ENCODE measurements around the gene MTO1. TPM values are rescaled to one million over a fixed set of nuclear protein-coding genes. Genes with fewer than 3 reads are reported as not detected.
A peak's percentile ranks its signal among the peaks of the same experiment; 100 is the strongest.
"Not testable (repeated sequence)": the region's sequence is repeated elsewhere in the genome, so short reads cannot be mapped to it uniquely, and the experiment has no call there.

MTO1 gene
- total RNA-seq, 1 experiment from 2014 or later: 44.7 TPM

DNA sequence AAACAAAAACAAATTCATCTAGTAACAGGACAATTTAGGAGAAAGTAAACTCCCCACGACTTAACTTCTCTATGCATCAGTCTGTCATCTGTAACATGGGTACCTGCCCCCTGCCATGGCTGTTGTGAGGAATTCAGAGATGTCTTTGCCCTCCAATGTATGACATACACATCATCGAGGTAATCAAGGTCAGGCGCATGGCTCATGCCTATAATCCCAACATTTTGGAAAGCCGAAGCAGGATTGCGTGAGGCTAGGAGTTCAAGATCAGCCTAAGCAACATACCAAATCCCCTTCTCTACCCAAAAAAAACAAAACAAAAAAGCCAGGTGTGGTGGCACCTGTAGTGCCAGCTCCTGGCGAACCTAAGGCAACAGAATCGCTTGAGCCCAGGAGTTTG, 50.3 kb downstream of the MTO1 start:
- H3K9me3 ChIP-seq (replicated peaks): 0 out of 2 replicates have a peak, but pooled peaks cover 3% of the 10 kb centered on the region
- no peak overlapping the region for H3K27ac ChIP-seq
- no peak overlapping the region for H3K4me3 ChIP-seq
- DNase-seq (ENCODE audit: low read depth in 1 of 2, low spot score in 2 of 2): peak in 1 of 2 experiments; percentile 32
- H3K4me1 ChIP-seq (replicated peaks): peaks cover 10% of the 10 kb centered on the region
- peaks cover 41% of the 10 kb centered on the region for H3K36me3 ChIP-seq
- H3K27me3 ChIP-seq (replicated peaks): peaks cover 14% of the 10 kb centered on the region

DNA sequence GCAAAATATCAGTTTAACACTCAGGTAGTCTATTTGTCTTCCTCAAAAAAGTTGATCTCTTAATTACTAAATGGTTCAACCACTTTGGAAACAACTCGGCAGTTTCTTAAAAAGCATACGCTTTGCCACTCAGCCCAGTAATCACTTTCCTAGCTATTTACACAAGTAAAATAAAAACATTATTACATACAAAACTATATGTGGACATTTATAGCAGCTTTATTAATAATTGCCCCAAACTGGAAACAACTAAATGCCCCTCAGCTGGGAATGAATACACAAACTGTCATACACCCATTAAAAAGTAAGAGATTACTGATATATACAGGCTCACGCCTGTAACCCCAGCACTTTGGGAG, 51.9 kb downstream of the MTO1 start:
- peak overlapping the region; percentile 5 for H3K27ac ChIP-seq
- H3K4me3 ChIP-seq: no peak overlapping the region
- DNase-seq (ENCODE audit: low read depth in 1 of 2, low spot score in 2 of 2): peak in 1 of 2 experiments; percentile 59
- H3K4me1 ChIP-seq (replicated peaks): peaks cover 15% of the 10 kb centered on the region
- H3K36me3 ChIP-seq: peaks cover 58% of the 10 kb centered on the region
- H3K27me3 ChIP-seq (replicated peaks): peaks cover 14% of the 10 kb centered on the region
- H3K9me3 ChIP-seq (replicated peaks): 0 out of 2 replicates have a peak, but pooled peaks cover 3% of the 10 kb centered on the region

DNA sequence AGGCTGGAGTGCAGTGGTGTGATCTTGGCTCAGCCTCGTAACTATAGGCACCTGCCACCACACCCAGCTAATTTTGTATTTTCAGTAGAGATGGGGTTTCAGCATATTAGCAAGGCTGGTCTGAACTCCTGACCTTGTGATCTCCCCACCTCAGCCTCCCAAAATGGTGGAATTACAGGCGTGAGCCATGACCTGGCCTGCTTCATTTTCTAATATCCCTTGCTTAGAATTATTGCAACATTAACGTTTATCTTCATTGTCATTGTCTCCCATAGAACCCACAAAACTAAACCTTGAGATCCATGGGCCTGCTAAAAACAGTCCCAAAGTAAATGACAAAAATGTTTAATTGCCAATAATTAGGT, 53.2 kb downstream of the MTO1 start:
- peaks cover 15% of the 10 kb centered on the region for H3K4me1 ChIP-seq (replicated peaks)
- peaks cover 14% of the 10 kb centered on the region for H3K27me3 ChIP-seq (replicated peaks)
- 0 out of 2 replicates have a peak, but pooled peaks cover 3% of the 10 kb centered on the region for H3K9me3 ChIP-seq (replicated peaks)
- H3K36me3 ChIP-seq: peaks cover 71% of the 10 kb centered on the region
- DNase-seq (ENCODE audit: low read depth in 1 of 2, low spot score in 2 of 2): no peak
- H3K27ac ChIP-seq: peak overlapping the region; percentile 3; the same call in 1 of the 2 replicates
- H3K4me3 ChIP-seq: no peak overlapping the region

DNA sequence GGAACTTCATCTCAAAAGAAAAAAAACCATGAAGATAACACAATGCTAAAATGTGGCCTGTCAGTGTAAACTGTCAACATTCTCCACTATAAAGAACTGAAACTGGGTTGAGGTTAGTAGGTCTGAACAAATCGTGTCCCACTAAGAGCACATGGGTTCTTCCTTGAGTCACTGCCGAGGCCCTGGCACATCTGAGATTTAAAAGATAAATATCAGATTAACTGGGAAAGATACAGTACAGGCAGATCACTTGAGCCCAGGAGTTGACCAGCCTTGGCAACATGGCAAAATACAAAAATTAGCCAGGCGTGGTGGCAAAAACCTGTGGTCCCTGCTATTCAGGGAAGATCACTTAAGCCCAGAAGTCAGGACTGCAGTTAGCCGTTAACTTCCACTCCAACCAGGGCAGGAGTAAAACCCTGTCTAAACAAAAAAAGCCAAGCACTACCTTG, 53.7 kb downstream of the MTO1 start:
- peak in 1 of 2 experiments; percentile 49 for DNase-seq (ENCODE audit: low read depth in 1 of 2, low spot score in 2 of 2)
- H3K36me3 ChIP-seq: peaks cover 76% of the 10 kb centered on the region

DNA sequence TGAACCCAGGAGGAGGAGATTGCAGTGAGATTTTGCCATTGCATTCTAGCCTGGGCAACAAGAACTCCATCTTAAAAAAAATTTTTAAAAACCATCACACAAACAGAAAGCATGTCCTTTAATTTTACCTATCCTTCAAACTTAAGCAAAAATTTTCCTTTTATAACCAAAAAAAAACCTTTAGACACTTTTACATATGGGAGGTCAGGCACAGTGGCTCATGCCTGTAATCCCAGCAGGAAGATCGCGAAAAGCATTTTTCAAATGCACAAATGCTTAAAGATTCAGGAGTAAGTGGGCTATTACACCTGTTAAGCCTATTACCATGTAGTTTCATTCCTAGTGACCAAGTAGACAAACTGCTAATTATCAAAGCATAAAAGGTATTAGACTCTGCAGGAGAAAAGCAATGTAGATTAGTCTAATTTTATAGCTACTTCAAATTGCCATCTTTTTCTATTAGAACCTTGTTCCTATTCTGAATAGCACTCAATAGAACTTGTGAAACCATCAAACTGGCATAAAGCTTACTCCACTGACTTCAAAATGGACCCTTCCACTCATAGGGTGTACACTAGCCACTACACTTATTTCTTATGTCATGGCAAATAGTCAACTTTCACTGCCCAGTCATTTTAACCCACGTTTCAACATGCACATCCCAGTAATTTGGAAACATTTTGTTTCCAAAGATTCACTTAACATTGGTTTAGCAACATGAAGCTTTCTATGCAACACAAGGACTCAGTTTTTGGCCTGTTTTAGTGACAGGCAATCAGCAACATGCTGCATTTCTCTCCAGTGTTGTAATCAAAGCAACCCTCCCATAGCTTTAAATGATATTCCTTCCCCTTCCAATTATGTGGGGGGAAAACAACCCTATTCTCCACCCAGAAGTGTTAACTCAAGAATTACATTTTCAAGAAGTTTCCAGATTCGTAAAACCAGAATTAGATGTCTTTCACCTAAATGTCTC, 55.3 kb downstream of the MTO1 start:
- Histone ChIP-seq H3K4me3 (peak overlapping the region; percentile 78), H3K9me3 (replicated peaks) (0 out of 2 replicates have a peak, but pooled peaks cover 3% of the 10 kb centered on the region), H3K27me3 (replicated peaks) (peaks cover 14% of the 10 kb centered on the region), H3K27ac (peak overlapping the region; percentile 3), H3K4me1 (replicated peaks) (peaks cover 16% of the 10 kb centered on the region), H3K36me3 (peaks cover 80% of the 10 kb centered on the region)
- DNase-seq (ENCODE audit: low read depth in 1 of 2, low spot score in 2 of 2): peak in 1 of 2 experiments; percentile 46

More for the DNA sequence above, 53.7 kb downstream of the MTO1 start:
- H3K27ac ChIP-seq: peak overlapping the region; percentile 3; the same call in 1 of the 2 replicates
- no peak overlapping the region for H3K4me3 ChIP-seq
- peaks cover 14% of the 10 kb centered on the region for H3K27me3 ChIP-seq (replicated peaks)
- H3K9me3 ChIP-seq (replicated peaks): 0 out of 2 replicates have a peak, but pooled peaks cover 3% of the 10 kb centered on the region
- peaks cover 15% of the 10 kb centered on the region for H3K4me1 ChIP-seq (replicated peaks)

DNA sequence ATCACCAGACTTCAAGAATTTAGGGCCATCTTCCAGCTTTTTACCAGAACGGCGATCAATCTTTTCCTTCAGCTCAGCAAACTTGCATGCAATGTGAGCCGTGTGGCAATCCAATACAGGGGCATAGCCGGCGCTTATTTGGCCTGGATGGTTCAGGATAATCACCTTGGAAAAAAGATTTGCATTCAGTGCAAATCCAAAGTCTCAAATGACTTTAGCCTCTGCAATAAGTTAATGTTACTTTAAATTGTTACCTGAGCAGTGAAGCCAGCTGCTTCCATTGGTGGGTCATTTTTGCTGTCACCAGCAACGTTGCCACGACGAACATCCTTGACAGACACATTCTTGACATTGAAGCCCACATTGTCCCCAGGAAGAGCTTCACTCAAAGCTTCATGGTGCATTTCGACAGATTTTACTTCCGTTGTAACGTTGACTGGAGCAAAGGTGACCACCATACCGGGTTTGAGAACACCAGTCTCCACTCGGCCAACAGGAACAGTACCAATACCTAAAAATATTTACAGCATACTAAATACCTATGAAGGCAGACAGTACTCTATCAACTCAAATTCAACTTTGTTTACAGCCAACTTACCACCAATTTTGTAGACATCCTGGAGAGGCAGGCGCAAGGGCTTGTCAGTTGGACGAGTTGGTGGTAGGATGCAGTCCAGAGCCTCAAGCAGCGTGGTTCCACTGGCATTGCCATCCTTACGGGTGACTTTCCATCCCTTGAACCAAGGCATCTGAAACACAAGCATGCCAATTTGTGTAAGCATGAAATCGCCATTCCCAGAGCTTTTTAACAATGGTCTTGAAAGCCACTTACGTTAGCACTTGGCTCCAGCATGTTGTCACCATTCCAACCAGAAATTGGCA, 56.8 kb downstream of the MTO1 start:
- DNase-seq (ENCODE audit: low read depth in 1 of 2, low spot score in 2 of 2): peak in 1 of 2 experiments; percentile 36
- H3K4me1 ChIP-seq (replicated peaks): peaks cover 31% of the 10 kb centered on the region
- H3K36me3 ChIP-seq: peaks cover 75% of the 10 kb centered on the region
- H3K27ac ChIP-seq: peak overlapping the region; percentile 92; the same call in 1 of the 2 replicates
- H3K9me3 ChIP-seq (replicated peaks); H3K27me3 ChIP-seq (replicated peaks): not testable (repeated sequence)
- H3K4me3 ChIP-seq: peak overlapping the region; percentile 78

DNA sequence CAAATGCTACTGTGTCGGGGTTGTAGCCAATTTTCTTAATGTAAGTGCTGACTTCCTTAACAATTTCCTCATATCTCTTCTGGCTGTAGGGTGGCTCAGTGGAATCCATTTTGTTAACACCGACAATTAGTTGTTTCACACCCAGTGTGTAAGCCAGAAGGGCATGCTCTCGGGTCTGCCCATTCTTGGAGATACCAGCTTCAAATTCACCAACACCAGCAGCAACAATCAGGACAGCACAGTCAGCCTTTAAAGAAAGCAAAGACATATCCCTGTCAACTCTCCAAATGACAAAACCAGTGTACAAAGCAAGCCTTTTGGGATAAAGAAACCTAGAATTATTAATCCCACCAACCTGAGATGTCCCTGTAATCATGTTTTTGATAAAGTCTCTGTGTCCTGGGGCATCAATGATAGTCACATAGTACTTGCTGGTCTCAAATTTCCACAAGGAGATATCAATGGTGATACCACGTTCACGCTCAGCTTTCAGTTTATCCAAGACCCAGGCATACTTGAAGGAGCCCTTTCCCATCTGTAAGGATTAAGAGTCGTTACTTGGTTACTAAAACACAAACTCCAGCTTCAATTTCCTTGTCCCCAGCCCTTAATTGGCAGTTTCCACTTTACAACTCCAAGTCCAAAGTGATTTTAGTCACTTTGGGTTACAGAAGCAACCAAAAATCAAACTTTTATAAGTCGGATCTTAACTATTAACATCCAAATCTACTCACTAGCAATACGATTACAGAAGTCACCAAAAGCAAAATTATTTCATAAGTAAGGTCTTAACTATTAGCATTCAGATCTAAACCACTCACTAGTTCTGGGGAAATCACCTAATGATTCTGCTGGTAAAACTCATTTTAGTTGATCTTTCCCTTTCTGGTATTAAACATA, 57.7 kb downstream of the MTO1 start:
- not testable (repeated sequence) for H3K9me3 ChIP-seq (replicated peaks); H3K27me3 ChIP-seq (replicated peaks)
- Histone ChIP-seq H3K4me3 (peak overlapping the region; percentile 78), H3K4me1 (replicated peaks) (peaks cover 39% of the 10 kb centered on the region), H3K36me3 (peaks cover 66% of the 10 kb centered on the region), H3K27ac (peak overlapping the region; percentile 92)
- DNase-seq (ENCODE audit: low read depth in 1 of 2, low spot score in 2 of 2): peak in 1 of 2 experiments; percentile 51

DNA sequence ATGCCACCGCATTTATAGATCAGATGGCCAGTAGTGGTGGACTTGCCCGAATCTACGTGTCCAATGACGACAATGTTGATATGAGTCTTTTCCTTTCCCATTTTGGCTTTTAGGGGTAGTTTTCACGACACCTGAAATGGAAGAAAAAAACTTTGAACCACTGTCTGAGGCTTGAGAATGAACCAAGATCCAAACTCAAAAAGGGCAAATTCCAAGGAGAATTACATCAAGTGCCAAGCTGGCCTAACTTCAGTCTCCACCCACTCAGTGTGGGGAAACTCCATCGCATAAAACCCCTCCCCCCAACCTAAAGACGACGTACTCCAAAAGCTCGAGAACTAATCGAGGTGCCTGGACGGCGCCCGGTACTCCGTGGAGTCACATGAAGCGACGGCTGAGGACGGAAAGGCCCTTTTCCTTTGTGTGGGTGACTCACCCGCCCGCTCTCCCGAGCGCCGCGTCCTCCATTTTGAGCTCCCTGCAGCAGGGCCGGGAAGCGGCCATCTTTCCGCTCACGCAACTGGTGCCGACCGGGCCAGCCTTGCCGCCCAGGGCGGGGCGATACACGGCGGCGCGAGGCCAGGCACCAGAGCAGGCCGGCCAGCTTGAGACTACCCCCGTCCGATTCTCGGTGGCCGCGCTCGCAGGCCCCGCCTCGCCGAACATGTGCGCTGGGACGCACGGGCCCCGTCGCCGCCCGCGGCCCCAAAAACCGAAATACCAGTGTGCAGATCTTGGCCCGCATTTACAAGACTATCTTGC, 58.6 kb downstream of the MTO1 start:
- peak overlapping the region; percentile 78 for H3K4me3 ChIP-seq
- H3K9me3 ChIP-seq (replicated peaks): no peaks in the 10 kb centered on the region
- H3K4me1 ChIP-seq (replicated peaks): peaks cover 44% of the 10 kb centered on the region
- DNase-seq (ENCODE audit: low read depth in 1 of 2, low spot score in 2 of 2): peak; percentile 83 to 85
- H3K36me3 ChIP-seq: peaks cover 57% of the 10 kb centered on the region
- H3K27me3 ChIP-seq (replicated peaks): no peaks in the 10 kb centered on the region; the same call in 1 of the 2 replicates
- H3K27ac ChIP-seq: peak overlapping the region; percentile 92

DNA sequence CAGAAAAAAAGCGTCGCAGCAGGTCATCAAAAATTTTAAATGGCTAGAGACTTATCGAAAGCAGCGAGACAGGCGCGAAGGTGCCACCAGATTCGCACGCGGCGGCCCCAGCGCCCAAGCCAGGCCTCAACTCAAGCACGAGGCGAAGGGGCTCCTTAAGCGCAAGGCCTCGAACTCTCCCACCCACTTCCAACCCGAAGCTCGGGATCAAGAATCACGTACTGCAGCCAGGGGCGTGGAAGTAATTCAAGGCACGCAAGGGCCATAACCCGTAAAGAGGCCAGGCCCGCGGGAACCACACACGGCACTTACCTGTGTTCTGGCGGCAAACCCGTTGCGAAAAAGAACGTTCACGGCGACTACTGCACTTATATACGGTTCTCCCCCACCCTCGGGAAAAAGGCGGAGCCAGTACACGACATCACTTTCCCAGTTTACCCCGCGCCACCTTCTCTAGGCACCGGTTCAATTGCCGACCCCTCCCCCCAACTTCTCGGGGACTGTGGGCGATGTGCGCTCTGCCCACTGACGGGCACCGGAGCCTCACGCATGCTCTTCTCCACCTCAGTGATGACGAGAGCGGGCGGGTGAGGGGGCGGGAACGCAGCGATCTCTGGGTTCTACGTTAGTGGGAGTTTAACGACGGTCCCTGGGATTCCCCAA, 59.3 kb downstream of the MTO1 start, which contains the start of gene EEF1A1:
EEF1A1 (minus strand) TSS at position 345 of the 663 bp plus-strand sequence. CDS start 1,006 bp downstream, outside the sequence.
- H3K9me3 ChIP-seq (replicated peaks): no peaks in the 10 kb centered on the region
- no peaks in the 10 kb centered on the region for H3K27me3 ChIP-seq (replicated peaks)
- H3K4me1 ChIP-seq (replicated peaks): peaks cover 51% of the 10 kb centered on the region
- peaks cover 50% of the 10 kb centered on the region for H3K36me3 ChIP-seq
- DNase-seq (ENCODE audit: low read depth in 1 of 2, low spot score in 2 of 2): peak; percentile 100
- H3K27ac ChIP-seq: peak within 1 kb of the TSS; percentile 98
- H3K4me3 ChIP-seq: peak within 1 kb of the TSS; percentile 78

DNA sequence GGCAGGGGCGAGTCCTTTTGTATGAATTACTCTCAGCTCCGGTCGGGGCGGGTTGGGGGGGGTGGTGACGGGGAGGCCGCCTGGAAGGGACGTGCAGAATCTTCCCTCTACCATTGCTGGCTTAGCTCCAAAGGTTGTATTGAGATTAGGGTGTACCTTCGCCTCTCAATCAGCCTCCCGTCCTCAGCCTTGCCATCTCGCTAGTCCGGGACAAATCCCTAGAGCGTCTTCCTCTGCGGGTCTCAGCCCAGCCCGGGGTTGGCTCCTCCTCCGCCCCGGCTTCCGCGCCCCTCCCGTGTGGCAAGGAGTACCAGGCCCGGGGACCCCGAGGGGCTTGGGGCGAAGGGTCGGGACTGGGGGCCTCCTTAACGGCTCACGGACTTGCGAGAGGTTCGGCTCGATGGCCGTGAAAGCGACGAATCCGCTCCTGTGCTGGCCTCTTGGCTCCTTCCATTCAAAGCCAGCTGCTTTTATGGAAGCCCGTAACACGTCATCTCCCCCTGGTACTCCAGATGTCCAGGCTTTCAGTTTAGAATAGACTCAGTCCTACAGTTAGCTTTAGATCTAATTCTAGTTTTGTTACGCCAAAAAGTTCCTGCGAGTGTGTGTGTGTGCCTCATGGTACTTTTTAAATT, 59.9 kb downstream of the MTO1 start:
- H3K4me3 ChIP-seq: peak overlapping the region; percentile 78
- no peaks in the 10 kb centered on the region for H3K9me3 ChIP-seq (replicated peaks)
- H3K27ac ChIP-seq: peak overlapping the region; percentile 98

DNA sequence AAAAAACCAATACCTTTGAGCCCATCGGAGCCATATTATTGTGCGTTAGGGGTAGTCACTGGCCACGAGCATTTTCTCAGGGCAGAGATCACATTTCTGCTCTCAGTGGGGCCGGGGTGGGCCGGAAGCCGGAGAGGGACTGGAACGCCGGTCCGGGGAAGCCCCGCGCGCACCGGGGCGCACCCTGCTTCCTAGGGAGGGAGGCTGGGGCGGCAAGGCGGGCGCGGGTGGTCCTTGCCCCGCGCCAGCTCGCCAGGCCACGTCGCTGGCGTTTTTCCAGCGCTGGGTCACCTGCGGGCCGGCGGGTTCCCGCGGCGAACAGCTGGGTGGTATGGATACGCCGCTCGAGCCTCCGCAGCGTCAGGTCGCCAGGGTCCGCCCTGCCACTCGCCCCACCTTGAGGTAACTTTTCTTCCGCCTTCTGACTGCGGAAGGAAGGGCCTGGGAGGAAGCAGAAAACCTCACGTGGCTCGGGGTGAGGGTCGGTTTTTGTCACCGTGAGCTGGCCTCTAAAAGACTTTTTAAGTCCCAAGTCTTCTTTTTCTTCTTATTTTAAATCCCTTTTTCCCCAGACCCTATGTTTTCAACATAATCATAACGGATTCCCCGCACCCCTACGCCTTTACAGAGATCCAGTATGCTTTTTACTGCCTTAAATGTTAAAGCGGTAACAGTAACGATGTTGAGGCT, 62.0 kb downstream of the MTO1 start:
- Histone ChIP-seq H3K9me3 (replicated peaks) (no peaks in the 10 kb centered on the region), H3K27me3 (replicated peaks) (no peaks in the 10 kb centered on the region), H3K4me3 (peak overlapping the region; percentile 45), H3K4me1 (replicated peaks) (peaks cover 43% of the 10 kb centered on the region), H3K36me3 (peaks cover 22% of the 10 kb centered on the region), H3K27ac (peak overlapping the region; percentile 90)
- DNase-seq (ENCODE audit: low read depth in 1 of 2, low spot score in 2 of 2): peak; percentile 73 to 77

More for the DNA sequence above, 59.9 kb downstream of the MTO1 start:
- peak in 1 of 2 experiments; percentile 97 for DNase-seq (ENCODE audit: low read depth in 1 of 2, low spot score in 2 of 2)
- no peaks in the 10 kb centered on the region for H3K27me3 ChIP-seq (replicated peaks)
- peaks cover 51% of the 10 kb centered on the region for H3K4me1 ChIP-seq (replicated peaks)
- peaks cover 44% of the 10 kb centered on the region for H3K36me3 ChIP-seq
